ENCODE results near the gene NDUFV3. TPM values are rescaled to one million over a fixed set of nuclear protein-coding genes. Genes with fewer than 3 reads are reported as not detected.

Gene NDUFV3
- 44.2 and 48.0 TPM in 2 replicates for total RNA-seq

GRCh38 chr21:42892931-42893755, at the start of gene NDUFV3:
TSS of gene NDUFV3 (plus strand) at chr21:42893309. CDS start at chr21:42893334, 25 bp downstream.

DNA sequence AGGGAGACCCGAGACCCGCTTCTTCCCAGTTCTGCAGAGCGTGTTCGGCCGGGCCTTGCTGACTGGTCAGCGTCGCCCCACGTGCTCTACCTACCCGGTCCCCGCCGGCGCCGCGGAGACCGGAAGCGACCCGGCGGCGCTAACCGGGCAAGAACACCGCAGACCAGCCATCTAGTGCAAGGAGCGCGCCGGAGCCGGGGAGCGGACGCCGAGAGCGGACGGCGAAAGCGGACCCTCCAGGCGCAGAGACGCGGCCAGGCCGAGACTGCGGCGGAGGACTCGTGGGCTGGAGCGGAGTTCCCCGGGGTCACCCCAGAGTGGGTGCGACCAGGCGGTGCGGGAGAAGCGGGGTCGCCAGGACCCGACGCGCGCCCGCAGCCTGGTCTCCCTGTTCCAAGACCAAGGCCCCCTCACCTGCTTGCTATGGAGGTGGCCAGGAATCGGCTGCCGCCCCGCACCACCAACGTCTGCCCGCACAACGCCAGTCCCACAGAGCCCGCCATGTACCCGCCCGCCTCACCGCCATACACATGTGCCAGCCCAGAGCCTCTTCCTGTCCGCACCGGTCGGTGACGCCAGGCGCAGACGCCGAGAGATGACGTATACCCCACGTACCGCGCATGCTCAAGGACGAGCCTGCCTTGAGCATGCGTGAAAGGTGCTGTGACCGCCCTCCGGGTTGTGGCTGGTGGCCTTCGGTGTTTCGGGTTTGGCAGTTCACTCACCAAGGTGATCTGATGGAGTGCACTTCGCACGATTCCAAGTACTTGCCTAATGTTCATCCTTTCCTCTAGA, 13.9 kb upstream of the NDUFV3 start, which contains the start of gene WDR4:
TSS of gene WDR4 (minus strand) at position 547 of the 795 bp plus-strand sequence. CDS start at position 503, 44 bp downstream.

GRCh38 chr21:42925114-42925926, 32.2 kb downstream of the NDUFV3 start, which contains the start of gene ERVH48-1:
TSS of gene ERVH48-1 (minus strand) at chr21:42925630. CDS start at chr21:42919006, 6,624 bp downstream.

Other genes with a start within 250 kb of the NDUFV3 start
- 0.54 and 1.7 TPM in 2 replicates for gene PDE9A, start 239.7 kb upstream of the NDUFV3 start, total RNA-seq
- gene WDR4, start 13.8 kb upstream of the NDUFV3 start, total RNA-seq, result 4.7 and 10.1 TPM in 2 replicates
- not detected in 2 replicates for gene ERVH48-1, start 32.3 kb downstream of the NDUFV3 start, total RNA-seq
- 6.4 and 6.5 TPM in 2 replicates for gene PKNOX1, start 81.3 kb downstream of the NDUFV3 start, total RNA-seq
- 17.2 and 22.6 TPM in 2 replicates for gene CBS, start 182.5 kb downstream of the NDUFV3 start, total RNA-seq
- 19.0 and 28.8 TPM in 2 replicates for gene U2AF1, start 214.3 kb downstream of the NDUFV3 start, total RNA-seq